ENCODE measurements around the gene MTR.

The MTR gene

GRCh38 chr1:236761397-236762132 lies 33.5 kb upstream of the MTR start:
- peaks cover 2% of the 10 kb centered on the region for H3K4me1 Mint-ChIP-seq (ENCODE audit: low read depth)
- no peak overlapping the region for H3K27ac Mint-ChIP-seq

GRCh38 chr1:236762410-236762809 lies 32.7 kb upstream of the MTR start:
- Mint-ChIP-seq H3K27ac (no peak overlapping the region), H3K4me3 (no peak overlapping the region), H3K27me3 (peaks cover 4% of the 10 kb centered on the region), H3K4me1 (ENCODE audit: low read depth) (peaks cover 2% of the 10 kb centered on the region), H3K36me3 (no peaks in the 10 kb centered on the region), H3K9me3 (ENCODE audit: low read depth) (no peaks in the 10 kb centered on the region)

More at GRCh38 chr1:236761397-236762132, 33.5 kb upstream of the MTR start:
- Mint-ChIP-seq H3K4me3 (no peak overlapping the region), H3K27me3 (peaks cover 4% of the 10 kb centered on the region), H3K9me3 (ENCODE audit: low read depth) (no peaks in the 10 kb centered on the region), H3K36me3 (no peaks in the 10 kb centered on the region)

DNA sequence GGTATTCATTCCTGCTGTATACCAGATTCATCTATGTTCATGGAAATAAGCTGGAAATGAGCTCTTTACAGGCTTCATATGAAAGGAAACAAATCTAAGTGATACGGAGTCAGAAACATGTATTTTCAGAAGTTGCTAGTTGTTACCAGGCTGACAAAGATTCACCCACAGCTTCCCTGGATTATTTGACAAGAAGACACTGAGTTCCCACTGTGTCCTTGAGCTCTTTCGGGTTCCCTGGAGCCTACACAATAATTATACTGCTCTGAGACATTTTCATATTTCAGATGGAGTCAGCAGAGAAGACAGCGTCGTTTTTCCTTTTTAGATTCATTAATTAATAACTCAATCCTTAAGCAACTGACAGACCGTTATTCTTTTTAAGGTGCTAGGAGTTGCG lies 29.3 kb upstream of the MTR start:
- Mint-ChIP-seq H3K27ac (no peak overlapping the region), H3K4me1 (ENCODE audit: low read depth) (no peaks in the 10 kb centered on the region), H3K9me3 (ENCODE audit: low read depth) (no peaks in the 10 kb centered on the region), H3K4me3 (no peak overlapping the region), H3K36me3 (no peaks in the 10 kb centered on the region), H3K27me3 (peaks cover 7% of the 10 kb centered on the region)

DNA sequence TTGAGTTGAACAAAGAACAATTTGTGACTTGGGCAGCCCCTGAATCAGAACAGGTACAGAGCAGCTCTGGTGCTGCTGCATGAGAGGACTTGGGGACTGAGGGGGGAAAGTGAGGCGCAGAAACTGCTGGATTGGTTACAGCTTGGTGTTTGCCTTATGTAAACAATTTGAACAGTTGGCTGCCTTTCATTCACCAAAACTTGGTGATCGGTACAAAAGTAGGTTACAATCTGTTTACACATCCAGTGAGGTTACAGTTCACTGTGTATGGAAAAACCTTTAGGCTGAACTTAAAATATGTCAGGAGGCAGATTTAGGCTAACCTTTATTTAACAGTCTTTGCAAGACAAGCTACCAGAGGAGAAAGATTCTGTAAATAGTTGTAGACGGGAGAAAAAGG lies 28.6 kb upstream of the MTR start:
- Mint-ChIP-seq H3K4me1 (ENCODE audit: low read depth) (no peaks in the 10 kb centered on the region), H3K9me3 (ENCODE audit: low read depth) (no peaks in the 10 kb centered on the region), H3K4me3 (no peak overlapping the region), H3K36me3 (no peaks in the 10 kb centered on the region), H3K27ac (no peak overlapping the region), H3K27me3 (peaks cover 7% of the 10 kb centered on the region)

DNA sequence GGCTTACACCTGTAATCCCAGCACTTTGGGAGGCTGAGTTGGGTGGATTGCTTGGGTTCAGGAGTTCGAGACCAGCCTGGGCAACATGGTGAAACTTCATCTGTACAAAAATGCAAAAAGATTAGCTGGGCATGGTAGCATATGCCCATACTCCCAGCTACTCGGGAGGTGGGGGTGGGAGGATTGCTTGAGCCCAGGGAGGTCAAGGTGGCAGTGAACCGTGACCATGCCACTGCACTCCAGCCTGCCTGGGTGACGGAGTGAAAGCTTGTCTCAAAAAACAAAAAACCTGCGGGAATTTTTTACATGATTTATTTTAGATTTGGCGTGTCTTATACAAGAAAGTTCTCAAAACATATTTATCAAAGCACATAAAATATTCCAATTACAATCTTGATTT lies 27.8 kb upstream of the MTR start:
- H3K36me3 Mint-ChIP-seq: no peaks in the 10 kb centered on the region
- no peak overlapping the region for H3K27ac Mint-ChIP-seq
- peaks cover 7% of the 10 kb centered on the region for H3K27me3 Mint-ChIP-seq
- no peaks in the 10 kb centered on the region for H3K4me1 Mint-ChIP-seq (ENCODE audit: low read depth)
- H3K9me3 Mint-ChIP-seq (ENCODE audit: low read depth): no peaks in the 10 kb centered on the region
- H3K4me3 Mint-ChIP-seq: no peak overlapping the region

- Mint-ChIP-seq H3K9me3 (ENCODE audit: low read depth) (no peaks in the 10 kb centered on the region), H3K4me3 (no peak overlapping the region), H3K27me3 (peaks cover 7% of the 10 kb centered on the region), H3K27ac (no peak overlapping the region), H3K4me1 (ENCODE audit: low read depth) (no peaks in the 10 kb centered on the region), H3K36me3 (no peaks in the 10 kb centered on the region)
Measured at GRCh38 chr1:236768601-236769000, 26.5 kb upstream of the MTR start.

DNA sequence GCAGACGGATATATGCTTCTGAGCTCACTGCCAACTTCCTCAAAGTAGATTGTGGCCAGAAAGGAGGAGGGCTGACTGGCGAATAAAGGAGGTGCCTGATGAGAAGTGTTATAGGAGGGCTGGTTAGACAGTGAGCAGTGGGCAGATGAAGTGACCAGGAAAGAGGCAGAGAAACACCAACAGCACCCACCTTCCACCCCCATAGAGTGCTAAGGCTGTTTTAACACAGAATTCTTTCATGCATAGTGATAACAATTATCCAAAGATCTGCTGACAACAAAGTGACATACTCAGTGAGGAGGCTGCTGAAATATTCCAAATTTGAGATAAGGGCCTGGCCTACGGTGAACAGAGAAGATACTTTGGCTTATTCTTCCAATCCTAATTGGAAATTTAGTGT lies 21.2 kb upstream of the MTR start:
- Mint-ChIP-seq H3K27ac (no peak overlapping the region), H3K27me3 (peaks cover 13% of the 10 kb centered on the region), H3K9me3 (ENCODE audit: low read depth) (peaks cover 6% of the 10 kb centered on the region), H3K4me3 (no peak overlapping the region), H3K36me3 (peaks cover 1% of the 10 kb centered on the region), H3K4me1 (ENCODE audit: low read depth) (no peaks in the 10 kb centered on the region)

DNA sequence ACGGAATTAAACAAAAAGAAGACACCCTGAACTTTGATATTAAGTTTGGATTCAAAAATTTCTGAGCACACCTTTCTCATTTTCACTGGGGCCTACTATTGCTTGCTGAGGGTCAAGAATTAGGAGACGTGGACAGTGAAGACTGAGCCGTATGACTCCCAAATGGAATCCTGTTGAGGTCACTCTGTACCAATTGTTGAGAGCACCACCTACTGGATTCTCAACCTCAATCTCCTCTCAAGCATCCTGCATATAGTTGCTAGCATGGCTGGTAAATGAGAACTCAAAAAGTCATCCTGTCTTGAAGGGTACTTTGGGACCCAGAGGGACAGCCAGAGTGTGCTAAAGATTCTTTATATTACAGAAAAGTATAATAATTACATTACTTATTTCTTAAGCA lies 20.2 kb upstream of the MTR start:
- Mint-ChIP-seq H3K4me3 (no peak overlapping the region), H3K9me3 (ENCODE audit: low read depth) (peaks cover 12% of the 10 kb centered on the region), H3K4me1 (ENCODE audit: low read depth) (no peaks in the 10 kb centered on the region), H3K36me3 (peaks cover 7% of the 10 kb centered on the region), H3K27ac (no peak overlapping the region), H3K27me3 (peaks cover 16% of the 10 kb centered on the region)

DNA sequence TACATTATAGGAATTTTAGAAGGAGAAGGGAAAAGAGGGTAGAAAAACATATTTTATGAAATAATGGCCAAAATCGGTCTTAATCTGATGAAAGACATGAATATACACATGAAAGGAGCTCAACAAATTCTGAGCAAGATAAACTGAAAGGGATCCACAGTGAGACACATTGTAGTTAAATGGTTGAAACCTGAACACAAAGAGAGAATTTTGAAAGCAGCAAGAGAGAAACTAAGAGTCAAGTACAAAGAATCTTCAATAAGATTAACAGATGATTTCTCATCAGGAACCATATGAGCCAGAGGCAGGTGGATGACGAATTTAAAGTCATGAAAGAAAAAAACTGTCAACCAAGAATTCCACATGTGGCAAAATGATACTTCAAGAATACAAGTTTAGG lies 15.8 kb upstream of the MTR start:
- Mint-ChIP-seq H3K27me3 (peaks cover 17% of the 10 kb centered on the region), H3K27ac (no peak overlapping the region), H3K36me3 (peaks cover 7% of the 10 kb centered on the region), H3K4me1 (ENCODE audit: low read depth) (no peaks in the 10 kb centered on the region), H3K4me3 (no peak overlapping the region), H3K9me3 (ENCODE audit: low read depth) (peaks cover 12% of the 10 kb centered on the region)

DNA sequence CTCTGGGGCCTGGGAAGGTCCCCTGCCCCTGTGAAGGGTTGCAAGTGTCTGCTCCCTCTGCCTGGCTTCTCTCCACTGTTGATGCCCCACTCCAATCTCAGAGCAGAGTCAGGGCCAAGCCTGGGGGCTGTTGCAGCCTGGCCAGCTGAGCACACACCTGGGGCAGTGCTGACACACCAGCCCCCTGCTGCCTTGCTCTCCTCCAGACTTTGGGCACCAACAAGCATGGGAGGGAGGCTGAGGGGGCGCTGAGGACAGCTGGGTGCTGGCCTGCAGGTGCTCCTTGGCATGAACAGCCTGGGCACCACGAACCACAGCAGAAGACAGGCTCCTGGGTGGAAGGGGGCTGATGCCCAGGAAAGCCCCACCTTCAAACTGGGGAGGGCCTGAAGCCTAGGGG lies 9.6 kb upstream of the MTR start:
- Mint-ChIP-seq H3K9me3 (ENCODE audit: low read depth) (no peaks in the 10 kb centered on the region), H3K4me3 (no peak overlapping the region), H3K36me3 (no peaks in the 10 kb centered on the region), H3K27ac (no peak overlapping the region), H3K27me3 (peaks cover 3% of the 10 kb centered on the region), H3K4me1 (ENCODE audit: low read depth) (no peaks in the 10 kb centered on the region)

GRCh38 chr1:236786453-236786852 lies 8.6 kb upstream of the MTR start:
- H3K27ac Mint-ChIP-seq: no peak overlapping the region
- H3K36me3 Mint-ChIP-seq: no peaks in the 10 kb centered on the region
- H3K4me3 Mint-ChIP-seq: no peak overlapping the region
- H3K9me3 Mint-ChIP-seq (ENCODE audit: low read depth): no peaks in the 10 kb centered on the region
- H3K27me3 Mint-ChIP-seq: peaks cover 2% of the 10 kb centered on the region
- H3K4me1 Mint-ChIP-seq (ENCODE audit: low read depth): no peaks in the 10 kb centered on the region

DNA sequence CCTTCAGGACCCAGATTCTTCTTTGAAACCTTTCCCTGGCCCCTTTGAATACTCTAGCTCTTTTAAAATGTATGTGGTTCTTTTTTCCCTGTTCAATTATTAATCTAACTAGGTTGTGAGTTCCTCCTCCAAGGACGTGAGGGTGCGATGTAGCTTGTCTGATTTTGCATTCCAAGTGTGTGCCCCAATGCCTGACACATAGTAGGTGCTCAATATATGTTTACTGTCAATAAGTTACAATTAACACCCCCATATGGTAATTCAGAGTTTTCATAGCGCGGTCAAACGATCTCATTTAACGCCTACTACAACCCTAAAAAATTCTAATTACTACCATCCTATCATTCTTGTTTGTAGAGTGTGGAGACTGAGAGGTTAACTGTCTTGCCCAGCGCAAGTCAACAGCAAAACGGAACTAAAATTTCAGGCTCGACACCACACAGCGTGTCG lies 482 bp upstream of the MTR start:
- peak overlapping the region; percentile 97 for H3K27ac Mint-ChIP-seq
- no peaks in the 10 kb centered on the region for H3K9me3 Mint-ChIP-seq (ENCODE audit: low read depth)
- H3K4me1 Mint-ChIP-seq (ENCODE audit: low read depth): peaks cover 35% of the 10 kb centered on the region
- H3K36me3 Mint-ChIP-seq: no peaks in the 10 kb centered on the region
- no peaks in the 10 kb centered on the region for H3K27me3 Mint-ChIP-seq
- peak overlapping the region; percentile 91 for H3K4me3 Mint-ChIP-seq

- Mint-ChIP-seq H3K36me3 (no peaks in the 10 kb centered on the region), H3K4me1 (ENCODE audit: low read depth) (peaks cover 46% of the 10 kb centered on the region), H3K27me3 (no peaks in the 10 kb centered on the region), H3K4me3 (peak overlapping the region; percentile 91), H3K27ac (peak overlapping the region; percentile 97), H3K9me3 (ENCODE audit: low read depth) (no peaks in the 10 kb centered on the region)
Measured at GRCh38 chr1:236795757-236796667, 920 bp downstream of the MTR start.

DNA sequence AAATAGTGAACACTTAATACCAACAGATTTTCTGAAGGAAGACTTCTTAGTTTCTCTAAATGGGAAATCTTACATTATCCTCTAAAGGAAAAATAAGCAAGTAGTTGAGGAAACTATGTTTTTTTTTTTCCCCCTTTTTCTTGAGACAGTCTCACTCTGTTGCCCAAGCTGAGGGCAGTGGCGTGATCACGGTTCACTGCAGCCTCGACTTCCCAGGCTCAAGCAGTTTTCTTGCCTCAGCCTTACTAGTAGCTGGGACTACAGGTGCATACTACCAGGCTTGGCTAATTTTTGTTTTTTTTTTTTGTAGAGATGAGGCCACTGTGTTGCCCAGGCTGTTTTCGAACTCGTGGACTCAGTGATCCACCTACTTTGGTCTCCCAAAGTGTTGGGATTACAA lies 3.9 kb downstream of the MTR start:
- Mint-ChIP-seq H3K27ac (no peak overlapping the region), H3K36me3 (peaks cover 2% of the 10 kb centered on the region), H3K4me1 (ENCODE audit: low read depth) (peaks cover 71% of the 10 kb centered on the region), H3K27me3 (no peaks in the 10 kb centered on the region), H3K9me3 (ENCODE audit: low read depth) (no peaks in the 10 kb centered on the region), H3K4me3 (no peak overlapping the region)

DNA sequence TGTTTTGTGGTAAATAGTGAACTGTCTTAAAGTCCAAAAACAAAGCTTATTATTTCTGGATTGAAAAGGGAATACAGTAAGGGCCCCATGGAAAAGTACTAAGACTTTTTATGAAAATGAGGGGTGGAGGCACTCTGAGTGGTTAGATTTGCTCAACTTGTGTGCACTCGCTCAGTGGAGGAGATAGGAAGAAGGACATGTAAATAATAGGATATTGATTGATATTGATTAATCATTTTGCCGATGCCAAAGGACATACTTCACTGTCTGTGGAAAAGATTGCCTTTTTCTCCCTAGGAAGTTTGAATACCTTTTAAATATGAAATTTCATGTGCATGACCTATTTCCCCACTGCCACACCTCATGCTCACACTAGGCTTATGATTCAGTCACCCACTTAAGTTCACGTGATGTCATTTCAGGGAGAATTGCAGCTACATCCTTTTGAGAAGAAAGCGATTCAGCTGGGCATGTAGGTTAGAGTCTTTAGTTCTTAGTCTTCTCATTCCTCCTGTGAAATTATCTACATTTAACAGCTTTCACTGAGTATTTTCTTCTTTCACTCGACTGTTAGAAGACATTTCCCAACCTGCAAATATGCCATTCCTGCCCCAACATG lies 5.0 kb downstream of the MTR start:
- peaks cover 71% of the 10 kb centered on the region for H3K4me1 Mint-ChIP-seq (ENCODE audit: low read depth)
- H3K27me3 Mint-ChIP-seq: no peaks in the 10 kb centered on the region
- H3K4me3 Mint-ChIP-seq: peak overlapping the region; percentile 33
- peak overlapping the region; percentile 46 for H3K27ac Mint-ChIP-seq
- H3K36me3 Mint-ChIP-seq: peaks cover 9% of the 10 kb centered on the region
- no peaks in the 10 kb centered on the region for H3K9me3 Mint-ChIP-seq (ENCODE audit: low read depth)
